Neural crest cell (in vitro differentiated cells): Measurements from ENCODE around the gene PPFIBP1. TPM values are rescaled to one million over a fixed set of nuclear protein-coding genes. Genes with fewer than 3 reads are reported as not detected.

Experiments used
- DNase-seq: peaks from one replicate; pipeline ENCODE4 v3.0.0; 2021; ENCODE audit warnings: low read depth, mixed read lengths, low spot score
- H3K27ac Mint-ChIP-seq: one replicate; pipeline ENCODE4 v1.8.0; 2021; ENCODE audit warnings: mild to moderate bottlenecking, mixed read lengths; ENCODE audit not compliant: unreplicated experiment
- H3K27me3 Mint-ChIP-seq: 2 replicates; pipeline ENCODE4 v1.8.0; 2021; ENCODE audit warnings: low read depth, mild to moderate bottlenecking, mixed read lengths
- H3K36me3 Mint-ChIP-seq: 2 replicates; pipeline ENCODE4 v1.8.0; 2021; ENCODE audit warnings: low read depth, mild to moderate bottlenecking, mixed read lengths
- H3K4me1 Mint-ChIP-seq: 2 replicates; pipeline ENCODE4 v1.8.0; 2021; ENCODE audit warnings: mixed read lengths
- H3K4me3 Mint-ChIP-seq: one replicate; pipeline ENCODE4 v1.8.0; 2021; ENCODE audit warnings: mild to moderate bottlenecking, mixed read lengths
- H3K9me3 Mint-ChIP-seq: 2 replicates; pipeline ENCODE4 v1.8.0; 2021; ENCODE audit warnings: mixed read lengths
- total RNA-seq: library from RNA; stranded (reverse); gene quantifications from 2 replicates; pipeline ENCODE4 v1.2.1, GENCODE V29; 2021
- TF ChIP-seq, protein P1 (sequence below): fragments of 200-600 bp; sonication (generic); conservative IDR thresholded peaks from 2 replicates; pipeline ENCODE4 v1.5.0; 2021; ENCODE audit warnings: antibody characterized with exemption, mild to moderate bottlenecking

The PPFIBP1 gene
- total RNA-seq, 1 donor from 2014 or later: 47.5 TPM

DNA sequence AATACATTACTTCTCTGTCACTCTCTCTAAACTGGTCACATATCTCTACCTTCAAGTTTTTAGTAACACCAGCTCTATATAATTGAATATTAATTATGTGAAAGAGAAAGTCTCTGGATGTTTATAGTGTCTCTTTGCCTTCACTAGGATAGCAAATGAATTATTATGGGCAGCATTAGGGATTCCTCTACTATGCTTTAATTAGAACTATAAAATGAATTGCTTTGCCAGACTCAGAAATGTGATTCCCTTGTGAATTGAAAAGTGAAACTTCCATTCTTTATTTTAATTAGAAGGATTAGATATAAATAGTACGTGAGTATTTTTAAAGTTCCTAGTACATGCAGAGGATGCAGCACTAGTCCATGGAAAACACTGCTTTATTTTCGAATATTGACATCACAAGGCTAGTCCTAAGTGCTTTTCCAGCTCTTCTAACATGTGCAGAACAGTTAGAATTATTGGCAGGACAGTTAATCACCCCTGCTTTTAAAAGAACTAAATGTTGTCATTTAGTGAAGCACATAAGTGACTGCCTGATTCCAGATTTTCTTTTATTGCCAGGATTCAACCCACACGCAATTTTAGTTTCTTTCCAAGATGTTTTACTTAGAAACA is 149.2 kb downstream of the PPFIBP1 start:
- Mint-ChIP-seq H3K9me3 (no peaks in the 10 kb centered on the region), H3K27me3 (no peaks in the 10 kb centered on the region), H3K4me3 (no peak overlapping the region), H3K27ac (no peak overlapping the region), H3K4me1 (no peaks in the 10 kb centered on the region), H3K36me3 (peaks cover 2% of the 10 kb centered on the region)
- TF ChIP-seq, protein P1, sequence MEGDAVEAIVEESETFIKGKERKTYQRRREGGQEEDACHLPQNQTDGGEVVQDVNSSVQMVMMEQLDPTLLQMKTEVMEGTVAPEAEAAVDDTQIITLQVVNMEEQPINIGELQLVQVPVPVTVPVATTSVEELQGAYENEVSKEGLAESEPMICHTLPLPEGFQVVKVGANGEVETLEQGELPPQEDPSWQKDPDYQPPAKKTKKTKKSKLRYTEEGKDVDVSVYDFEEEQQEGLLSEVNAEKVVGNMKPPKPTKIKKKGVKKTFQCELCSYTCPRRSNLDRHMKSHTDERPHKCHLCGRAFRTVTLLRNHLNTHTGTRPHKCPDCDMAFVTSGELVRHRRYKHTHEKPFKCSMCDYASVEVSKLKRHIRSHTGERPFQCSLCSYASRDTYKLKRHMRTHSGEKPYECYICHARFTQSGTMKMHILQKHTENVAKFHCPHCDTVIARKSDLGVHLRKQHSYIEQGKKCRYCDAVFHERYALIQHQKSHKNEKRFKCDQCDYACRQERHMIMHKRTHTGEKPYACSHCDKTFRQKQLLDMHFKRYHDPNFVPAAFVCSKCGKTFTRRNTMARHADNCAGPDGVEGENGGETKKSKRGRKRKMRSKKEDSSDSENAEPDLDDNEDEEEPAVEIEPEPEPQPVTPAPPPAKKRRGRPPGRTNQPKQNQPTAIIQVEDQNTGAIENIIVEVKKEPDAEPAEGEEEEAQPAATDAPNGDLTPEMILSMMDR: no peak
- DNase-seq: no peak

DNA sequence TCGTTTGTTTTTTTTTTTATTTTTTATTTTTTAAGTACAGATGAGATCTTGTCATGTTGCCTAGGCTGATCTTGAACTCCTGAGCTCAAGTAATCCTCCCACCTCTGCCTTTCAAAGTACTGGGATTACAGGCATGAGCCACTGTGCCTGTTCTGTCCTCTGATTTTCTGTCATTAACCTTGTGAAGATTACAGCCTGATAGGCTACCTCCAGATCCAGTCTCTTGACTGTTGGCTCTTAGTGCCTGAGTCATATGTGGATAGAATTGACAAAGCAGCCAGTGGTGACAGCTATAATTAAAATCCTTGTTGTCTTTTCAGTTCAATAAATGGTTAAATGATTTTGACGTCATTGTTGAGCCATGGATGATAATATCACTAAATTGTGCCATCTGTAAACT is 151.0 kb downstream of the PPFIBP1 start:
- Mint-ChIP-seq H3K36me3 (peaks cover 7% of the 10 kb centered on the region), H3K4me1 (no peaks in the 10 kb centered on the region), H3K9me3 (no peaks in the 10 kb centered on the region), H3K27ac (no peak overlapping the region), H3K27me3 (no peaks in the 10 kb centered on the region), H3K4me3 (no peak overlapping the region)
- TF ChIP-seq, protein P1: no peak
- no peak for DNase-seq

DNA sequence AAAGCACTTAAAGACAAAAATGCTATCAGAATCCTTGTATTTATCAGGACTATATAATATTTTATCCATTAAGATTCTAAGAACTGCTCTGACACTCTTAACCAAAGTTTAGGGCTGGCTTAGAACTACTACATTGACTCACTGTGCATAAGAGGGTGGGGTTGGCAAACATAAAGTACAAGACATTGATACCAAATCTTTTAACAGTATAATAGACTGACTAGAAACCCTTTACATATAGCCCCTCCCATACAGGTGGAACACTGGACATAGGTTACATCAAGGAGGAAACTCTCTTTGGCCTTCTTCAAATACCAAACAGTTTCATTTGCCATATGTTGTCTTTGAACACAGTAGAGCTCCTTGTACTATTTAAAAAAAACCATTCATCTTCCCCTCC is 156.6 kb downstream of the PPFIBP1 start:
- TF ChIP-seq, protein P1: no peak
- Mint-ChIP-seq H3K4me1 (no peaks in the 10 kb centered on the region), H3K4me3 (no peak overlapping the region), H3K36me3 (peaks cover 18% of the 10 kb centered on the region), H3K27ac (no peak overlapping the region), H3K9me3 (no peaks in the 10 kb centered on the region), H3K27me3 (no peaks in the 10 kb centered on the region)
- no peak for DNase-seq

DNA sequence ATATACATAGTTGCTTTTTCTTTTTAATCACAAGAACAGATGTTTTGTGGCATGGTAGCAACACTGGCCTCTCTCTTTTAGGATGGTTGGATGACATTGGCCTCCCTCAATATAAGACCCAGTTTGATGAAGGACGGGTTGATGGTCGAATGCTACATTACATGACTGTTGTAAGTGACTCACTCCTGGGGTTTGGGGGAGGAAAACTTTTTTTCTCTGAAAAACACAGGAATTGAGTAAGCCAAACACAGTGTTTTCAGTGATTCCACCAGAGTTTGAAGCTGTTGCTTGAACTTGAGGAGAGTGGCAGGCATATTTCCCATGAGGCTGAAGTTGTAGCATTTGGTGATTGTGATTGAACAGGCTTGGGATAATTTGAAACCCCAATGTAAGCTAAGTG is 158.5 kb downstream of the PPFIBP1 start:
- DNase-seq: no peak
- Mint-ChIP-seq H3K27me3 (no peaks in the 10 kb centered on the region), H3K9me3 (no peaks in the 10 kb centered on the region), H3K4me3 (no peak overlapping the region), H3K4me1 (no peaks in the 10 kb centered on the region), H3K36me3 (peaks cover 20% of the 10 kb centered on the region), H3K27ac (no peak overlapping the region)
- TF ChIP-seq, protein P1: no peak

DNA sequence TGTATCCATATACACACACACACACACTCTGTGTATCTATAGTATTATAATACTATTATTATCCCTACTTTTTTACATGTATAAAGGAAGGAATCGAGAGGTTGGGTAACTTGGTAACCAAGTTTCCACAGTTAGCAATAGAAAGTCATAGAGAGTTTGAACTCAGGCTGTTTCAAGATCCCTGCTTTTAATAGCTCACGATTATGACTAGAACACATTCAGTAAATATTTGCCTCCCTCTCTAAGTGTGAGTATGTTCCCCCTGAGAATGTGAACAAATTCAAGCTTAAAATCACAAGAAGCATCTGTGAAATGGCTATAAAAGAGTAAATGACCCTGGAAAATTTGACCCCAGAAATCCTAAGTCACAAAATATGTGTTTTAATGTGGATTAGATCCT is 161.3 kb downstream of the PPFIBP1 start:
- H3K36me3 Mint-ChIP-seq: peaks cover 16% of the 10 kb centered on the region
- TF ChIP-seq, protein P1: no peak
- DNase-seq: no peak
- no peak overlapping the region for H3K4me3 Mint-ChIP-seq
- H3K27me3 Mint-ChIP-seq: no peaks in the 10 kb centered on the region
- no peaks in the 10 kb centered on the region for H3K9me3 Mint-ChIP-seq
- no peak overlapping the region for H3K27ac Mint-ChIP-seq
- no peaks in the 10 kb centered on the region for H3K4me1 Mint-ChIP-seq

DNA sequence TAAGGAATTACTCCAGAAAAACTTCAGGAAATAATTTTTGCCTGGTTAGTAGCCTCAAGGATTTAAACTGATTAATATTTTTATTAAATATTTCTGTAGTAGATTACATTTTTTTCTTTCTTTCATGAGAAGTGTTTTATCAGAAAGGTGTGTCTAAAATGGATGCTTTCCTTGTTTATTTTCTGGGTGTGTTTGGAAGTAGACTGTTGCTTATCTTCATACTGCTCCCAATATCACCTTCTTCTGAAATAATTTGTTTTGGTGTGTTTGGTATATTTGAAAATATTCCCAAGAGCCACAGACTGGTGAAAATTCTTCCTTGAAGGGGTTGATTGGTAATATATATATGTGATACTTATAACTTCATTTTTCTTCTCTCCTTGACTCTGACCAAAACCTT is 162.1 kb downstream of the PPFIBP1 start:
- no peak overlapping the region for H3K4me3 Mint-ChIP-seq
- no peak for DNase-seq
- H3K27ac Mint-ChIP-seq: no peak overlapping the region
- no peaks in the 10 kb centered on the region for H3K27me3 Mint-ChIP-seq
- H3K4me1 Mint-ChIP-seq: no peaks in the 10 kb centered on the region
- H3K36me3 Mint-ChIP-seq: peaks cover 9% of the 10 kb centered on the region
- TF ChIP-seq, protein P1: no peak
- no peaks in the 10 kb centered on the region for H3K9me3 Mint-ChIP-seq
